ENCODE results near the gene XKR3. TPM values are rescaled to one million over a fixed set of nuclear protein-coding genes. Genes with fewer than 3 reads are reported as not detected.
"Not testable (repeated sequence)": the region's sequence is repeated elsewhere in the genome, so short reads cannot be mapped to it uniquely, and the experiment has no call there.

The XKR3 gene
- total RNA-seq, 4 donors from 2014 or later, result not detected

GRCh38 chr22:16774911-16775500 lies 50.2 kb downstream of the XKR3 start:
- DNase-seq, result no peak
- no peaks in the 10 kb centered on the region for H3K4me1 ChIP-seq
- H3K27me3 ChIP-seq, result no peaks in the 10 kb centered on the region
- TF ChIP-seq CTCF (IDR thresholded peaks at IDR 0.05), result no peak
- no peak for TF ChIP-seq POLR2A (IDR thresholded peaks at IDR 0.05)
- WGBS, 2 donors, result 8 to 30% methylated on average over 2 of the region's 2 CpGs
- no peak overlapping the region for H3K4me3 ChIP-seq
- H3K27ac ChIP-seq, result no peak overlapping the region
- no peaks in the 10 kb centered on the region for H3K36me3 ChIP-seq
- H3K9me3 ChIP-seq, result peaks cover 0 to 8% (median 7%) of the 10 kb centered on the region in 3 donors
- intact Hi-C loops (cut with DNase I), result no loop called here

GRCh38 chr22:16771569-16771968 lies 53.6 kb downstream of the XKR3 start:
- H3K27ac ChIP-seq; H3K4me1 ChIP-seq; H3K27me3 ChIP-seq; DNase-seq; intact Hi-C loops (cut with DNase I); H3K36me3 ChIP-seq; H3K4me3 ChIP-seq: not testable (repeated sequence)
- 67 to 74% methylated on average over 4 of the region's 4 CpGs for WGBS, 2 donors
- H3K9me3 ChIP-seq, result peaks cover 0 to 13% (median 8%) of the 10 kb centered on the region in 3 donors

GRCh38 chr22:16767927-16768326 lies 57.3 kb downstream of the XKR3 start:
- H3K27me3 ChIP-seq; DNase-seq; intact Hi-C loops (cut with DNase I); H3K4me1 ChIP-seq; H3K27ac ChIP-seq; H3K36me3 ChIP-seq; H3K4me3 ChIP-seq: not testable (repeated sequence)
- H3K9me3 ChIP-seq, result peaks cover 0 to 18% (median 0%) of the 10 kb centered on the region in 3 donors
- 64 to 72% methylated on average over 2 of the region's 2 CpGs for WGBS, 2 donors

GRCh38 chr22:16762224-16762623 lies 63.0 kb downstream of the XKR3 start:
- H3K4me3 ChIP-seq; DNase-seq; H3K27ac ChIP-seq; H3K27me3 ChIP-seq; H3K36me3 ChIP-seq; intact Hi-C loops (cut with DNase I); H3K4me1 ChIP-seq: not testable (repeated sequence)
- WGBS, 2 donors, result 91 to 92% methylated on average over 2 of the region's 2 CpGs
- H3K9me3 ChIP-seq, result peaks cover 0 to 18% (median 0%) of the 10 kb centered on the region in 3 donors

GRCh38 chr22:16760416-16760815 lies 64.8 kb downstream of the XKR3 start:
- H3K4me3 ChIP-seq; H3K36me3 ChIP-seq; H3K9me3 ChIP-seq; H3K27me3 ChIP-seq; H3K4me1 ChIP-seq; H3K27ac ChIP-seq; intact Hi-C loops (cut with DNase I); DNase-seq: not testable (repeated sequence)
- WGBS, 2 donors, result 51 to 54% methylated on average over 4 of the region's 4 CpGs

- H3K27ac ChIP-seq; H3K4me3 ChIP-seq; H3K4me1 ChIP-seq; H3K36me3 ChIP-seq; DNase-seq; intact Hi-C loops (cut with DNase I); H3K27me3 ChIP-seq; H3K9me3 ChIP-seq: not testable (repeated sequence)
- WGBS, 2 donors, result 67 to 68% methylated on average over 3 to 4 of the region's 4 CpGs
Observed at GRCh38 chr22:16749282-16749681, 75.9 kb downstream of the XKR3 start.

GRCh38 chr22:16748160-16748929 lies 76.9 kb downstream of the XKR3 start:
- intact Hi-C loops (cut with DNase I); H3K27ac ChIP-seq; H3K36me3 ChIP-seq; H3K4me3 ChIP-seq; H3K4me1 ChIP-seq; H3K9me3 ChIP-seq; DNase-seq; H3K27me3 ChIP-seq: not testable (repeated sequence)
- 86 to 90% methylated on average over 17 to 18 of the region's 45 CpGs for WGBS, 2 donors

GRCh38 chr22:16747266-16748159 lies 77.7 kb downstream of the XKR3 start:
- WGBS, 2 donors, result 86 to 87% methylated on average over 12 to 17 of the region's 21 CpGs
- H3K36me3 ChIP-seq; H3K4me3 ChIP-seq; DNase-seq; intact Hi-C loops (cut with DNase I); H3K4me1 ChIP-seq; H3K27me3 ChIP-seq; H3K27ac ChIP-seq; H3K9me3 ChIP-seq: not testable (repeated sequence)

GRCh38 chr22:16734271-16734670 lies 90.9 kb downstream of the XKR3 start:
- H3K36me3 ChIP-seq; DNase-seq; H3K9me3 ChIP-seq; H3K4me3 ChIP-seq; H3K4me1 ChIP-seq; H3K27ac ChIP-seq; intact Hi-C loops (cut with DNase I); H3K27me3 ChIP-seq: not testable (repeated sequence)
- 13 to 43% methylated on average over 1 of the region's 1 CpG for WGBS, 2 donors

Measured in esophagus squamous epithelium (tissue), 5 donors.